Gastrocnemius medialis (tissue), 4 donors: ENCODE measurements around the gene PRICKLE2. TPM values are rescaled to one million over a fixed set of nuclear protein-coding genes. Genes with fewer than 3 reads are reported as not detected.

Experiments used
- ATAC-seq, 2 donors: fragments of 150-250 bp; one replicate each; pipeline ENCODE4 v1.9.1; 2016
- DNase-seq, 2 donors: peaks; one replicate each; pipeline ENCODE4 v3.0.0-alpha.2; 2019
- H3K27ac ChIP-seq, 4 donors: fragments of 200-600 bp; sonication (generic); 1 replicate in 1 of 4; 2 replicates in 3 of 4; pipeline ENCODE4 v1.5.1; 2016 to 2018; ENCODE audit warnings: mild to moderate bottlenecking in 2 of 4, moderate library complexity in 1 of 4
- H3K27me3 ChIP-seq, 3 donors: fragments of 200-600 bp; sonication (generic) in 2 of 3; 1 replicate in 1 of 3; 2 replicates in 2 of 3; pipeline versions ENCODE4 v1.5.1 to v1.6.0; 2016 to 2019; ENCODE audit warnings: mild to moderate bottlenecking in 1 of 3, moderate library complexity in 1 of 3
- H3K36me3 ChIP-seq, 2 donors: fragments of 200-600 bp; sonication (generic) in 1 of 2; one replicate each; pipeline ENCODE4 v1.5.1; 2017 to 2018
- H3K4me1 ChIP-seq, 2 donors: fragments of 200-600 bp; sonication (generic) in 1 of 2; one replicate each; pipeline ENCODE4 v1.5.1; 2016 to 2017; ENCODE audit warnings: mild to moderate bottlenecking in 2 of 2
- H3K4me3 ChIP-seq, 4 donors: fragments of 200-600 bp; sonication (generic) in 3 of 4; 1 replicate in 1 of 4; 2 replicates in 3 of 4; pipeline ENCODE4 v1.5.1; 2016 to 2019; ENCODE audit warnings: mild to moderate bottlenecking in 2 of 4
- H3K9me3 ChIP-seq, 3 donors: fragments of 200-600 bp; sonication (generic) in 2 of 3; 1 replicate in 1 of 3; 2 replicates in 2 of 3; pipeline ENCODE4 v1.5.1; 2016 to 2019
- CTCF ChIP-seq, 5 experiments: fragments of 450-650 bp in 3 of 5; fragments of 200-600 bp in 2 of 5; sonication (generic) in 2 of 5; IDR thresholded peaks in 4 of 5; conservative IDR thresholded peaks in 1 of 5; 1 replicate in 4 of 5; 2 replicates in 1 of 5; pipeline ENCODE4 v1.5.1; 2016 to 2019; ENCODE audit warnings: antibody characterized with exemption in 5 of 5, mild to moderate bottlenecking in 3 of 5, moderate library complexity in 3 of 5
- POLR2A ChIP-seq, 2 donors: fragments of 450-650 bp; IDR thresholded peaks; one replicate each; pipeline ENCODE4 v1.6.1; 2017; ENCODE audit warnings: antibody characterized with exemption in 2 of 2, mild to moderate bottlenecking in 2 of 2, moderate library complexity in 2 of 2
- in situ Hi-C, 4 donors: fragments of 200-750 bp; cut with MboI; loops; one replicate each; pipeline versions ENCODE4 v1.15.0 to v1.8.0; 2017; ENCODE audit warnings: low sequenced_read_pairs in 4 of 4
- intact Hi-C: fragments of 100-400 bp; cut with DNase I; formaldehyde crosslinking; loops from one replicate; pipeline ENCODE4 v1.15.1; 2023; ENCODE audit warnings: low total_unique reads
- total RNA-seq, 4 donors: library from RNA; depleted of rRNA; stranded (reverse); fragments of >200 nt; gene quantifications; one replicate each; pipeline versions ENCODE4 v1.1.0 to v1.2.3, GENCODE V29; 2016

PRICKLE2 gene
- total RNA-seq, 4 donors from 2014 or later, result 3.6 to 6.7 (median 4.6) TPM

- TF ChIP-seq CTCF (IDR thresholded peaks at IDR 0.05 in 4 of 5, conservative IDR thresholded peaks at IDR 0.05 in 1 of 5), result no peak
- TF ChIP-seq POLR2A (IDR thresholded peaks at IDR 0.05), result no peak
- DNase-seq (no peak), ATAC-seq (no peak)
- in situ Hi-C loops, result no loop called here
- no peaks in the 10 kb centered on the region for H3K27me3 ChIP-seq
- intact Hi-C loops, result no loop called here
- H3K9me3 ChIP-seq, result no peaks in the 10 kb centered on the region
- H3K27ac ChIP-seq, result no peak overlapping the region
- H3K36me3 ChIP-seq, result peaks cover 0 to 4% of the 10 kb centered on the region in 2 donors
- peaks cover 14 to 18% of the 10 kb centered on the region in 2 donors for H3K4me1 ChIP-seq
- no peak overlapping the region for H3K4me3 ChIP-seq
Observed at GRCh38 chr3:64147211-64147610, 78.1 kb downstream of the PRICKLE2 start.

DNA sequence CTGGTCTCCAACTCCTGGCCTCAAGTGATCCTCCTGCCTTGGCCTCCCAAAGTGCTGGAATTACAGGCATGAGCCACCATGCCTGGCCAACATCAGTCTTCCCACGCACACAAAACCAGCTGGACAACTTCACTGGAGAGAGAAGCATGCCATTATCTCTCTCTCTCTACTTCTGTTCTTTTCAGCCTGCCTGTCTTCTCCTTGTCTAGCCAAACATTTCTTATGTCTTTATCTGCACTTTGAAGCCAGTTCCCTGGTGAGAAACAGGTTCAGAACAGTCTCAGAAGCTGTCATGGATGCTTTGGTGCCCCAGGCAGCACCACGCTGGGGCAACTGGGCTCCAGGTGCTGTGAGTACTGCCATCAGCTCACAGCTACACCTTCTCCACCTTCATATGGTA is 79.8 kb downstream of the PRICKLE2 start:
- Histone ChIP-seq H3K4me3 (no peak overlapping the region), H3K36me3 (peaks cover 0 to 4% of the 10 kb centered on the region in 2 donors), H3K27me3 (no peaks in the 10 kb centered on the region), H3K4me1 (peaks cover 7 to 10% of the 10 kb centered on the region in 2 donors), H3K27ac (no peak overlapping the region), H3K9me3 (no peaks in the 10 kb centered on the region)
- TF ChIP-seq POLR2A (IDR thresholded peaks at IDR 0.05), result no peak
- TF ChIP-seq CTCF (IDR thresholded peaks at IDR 0.05 in 4 of 5, conservative IDR thresholded peaks at IDR 0.05 in 1 of 5), result no peak
- no peak for DNase-seq
- in situ Hi-C loops (no loop called here), intact Hi-C loops (no loop called here)
- no peak for ATAC-seq

DNA sequence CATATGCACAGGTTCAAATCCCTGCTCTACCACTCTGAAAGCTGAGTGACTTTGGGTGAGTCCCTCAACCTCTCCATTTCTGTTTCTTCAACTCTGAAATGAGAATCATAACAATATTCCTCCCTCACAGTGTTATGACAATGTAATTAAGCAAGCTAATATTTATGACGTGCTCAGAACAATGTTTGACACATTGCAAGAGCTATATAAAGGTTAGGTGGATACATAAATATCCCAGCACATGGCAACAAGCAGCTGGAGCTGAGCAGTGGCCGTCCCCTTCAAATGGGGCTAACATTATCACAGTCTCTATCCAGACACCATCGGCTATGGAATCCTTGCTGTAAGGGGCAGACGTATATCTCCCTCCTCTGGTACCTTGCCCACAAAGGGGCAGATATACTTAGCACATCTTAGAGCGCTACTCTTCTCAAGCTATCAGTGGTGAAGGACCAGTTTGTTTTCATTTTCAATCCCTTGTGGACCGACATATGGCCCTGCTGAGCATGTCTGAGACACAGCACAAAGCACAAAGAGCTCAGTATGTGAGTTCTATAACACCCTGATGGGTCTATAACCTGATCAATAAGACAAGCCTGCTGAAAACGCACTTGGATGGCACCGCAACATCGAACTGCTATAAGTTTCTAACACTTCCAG is 80.9 kb downstream of the PRICKLE2 start:
- H3K27ac ChIP-seq, result no peak overlapping the region
- intact Hi-C loops, result no loop called here

DNA sequence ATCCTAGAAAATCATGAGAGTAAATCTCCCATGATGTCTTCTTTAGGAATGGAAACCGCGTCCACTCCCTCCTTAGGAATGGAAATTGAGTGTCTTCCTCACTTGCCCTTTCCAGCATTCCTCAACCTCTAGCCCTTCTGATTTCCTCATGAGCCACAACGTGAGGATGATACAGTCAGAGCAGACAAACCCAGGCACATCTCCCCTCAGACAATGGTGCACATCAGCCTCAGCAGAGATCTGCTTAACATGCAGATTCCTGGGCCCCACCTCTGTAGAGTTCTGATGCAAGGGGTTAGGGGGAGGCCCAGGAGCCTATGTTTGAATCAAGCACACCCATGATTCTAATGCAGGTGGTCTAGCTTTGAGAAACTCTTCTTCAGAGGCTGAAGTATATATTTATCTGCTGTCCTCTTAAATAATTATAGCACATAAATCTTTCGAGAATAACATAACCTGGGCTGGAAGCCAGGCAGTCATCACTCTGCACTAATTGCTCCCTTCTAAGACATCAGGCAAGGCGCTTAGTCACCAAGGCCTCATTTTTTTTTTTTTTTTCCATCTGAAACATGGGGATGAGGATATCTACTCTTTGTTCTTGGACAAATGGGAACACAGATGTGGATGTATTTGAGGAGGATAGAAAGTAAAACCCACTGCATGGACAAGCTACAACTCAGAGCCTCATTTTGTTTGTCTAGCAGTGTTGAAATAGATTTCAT is 81.7 kb downstream of the PRICKLE2 start:
- TF ChIP-seq CTCF (IDR thresholded peaks at IDR 0.05 in 4 of 5, conservative IDR thresholded peaks at IDR 0.05 in 1 of 5) (no peak), POLR2A (IDR thresholded peaks at IDR 0.05) (no peak)
- Histone ChIP-seq H3K9me3 (no peaks in the 10 kb centered on the region), H3K27ac (no peak overlapping the region), H3K4me1 (peaks cover 4% of the 10 kb centered on the region in 2 donors), H3K4me3 (no peak overlapping the region), H3K27me3 (no peaks in the 10 kb centered on the region), H3K36me3 (peaks cover 0 to 4% of the 10 kb centered on the region in 2 donors)
- in situ Hi-C loops (no loop called here), intact Hi-C loops (no loop called here)
- ATAC-seq, result no peak
- no peak for DNase-seq

More for the DNA sequence above, 80.9 kb downstream of the PRICKLE2 start:
- ATAC-seq (no peak), DNase-seq (no peak)
- Histone ChIP-seq H3K4me1 (peaks cover 4% of the 10 kb centered on the region in 2 donors), H3K9me3 (no peaks in the 10 kb centered on the region), H3K4me3 (no peak overlapping the region), H3K36me3 (peaks cover 0 to 4% of the 10 kb centered on the region in 2 donors), H3K27me3 (no peaks in the 10 kb centered on the region)
- TF ChIP-seq POLR2A (IDR thresholded peaks at IDR 0.05) (no peak), CTCF (IDR thresholded peaks at IDR 0.05 in 4 of 5, conservative IDR thresholded peaks at IDR 0.05 in 1 of 5) (no peak)
- in situ Hi-C loops, result no loop called here
